ENCODE results near the gene KANK3.
"Not testable (repeated sequence)": the region's sequence is repeated elsewhere in the genome, so short reads cannot be mapped to it uniquely, and the experiment has no call there.

Gene KANK3

DNA sequence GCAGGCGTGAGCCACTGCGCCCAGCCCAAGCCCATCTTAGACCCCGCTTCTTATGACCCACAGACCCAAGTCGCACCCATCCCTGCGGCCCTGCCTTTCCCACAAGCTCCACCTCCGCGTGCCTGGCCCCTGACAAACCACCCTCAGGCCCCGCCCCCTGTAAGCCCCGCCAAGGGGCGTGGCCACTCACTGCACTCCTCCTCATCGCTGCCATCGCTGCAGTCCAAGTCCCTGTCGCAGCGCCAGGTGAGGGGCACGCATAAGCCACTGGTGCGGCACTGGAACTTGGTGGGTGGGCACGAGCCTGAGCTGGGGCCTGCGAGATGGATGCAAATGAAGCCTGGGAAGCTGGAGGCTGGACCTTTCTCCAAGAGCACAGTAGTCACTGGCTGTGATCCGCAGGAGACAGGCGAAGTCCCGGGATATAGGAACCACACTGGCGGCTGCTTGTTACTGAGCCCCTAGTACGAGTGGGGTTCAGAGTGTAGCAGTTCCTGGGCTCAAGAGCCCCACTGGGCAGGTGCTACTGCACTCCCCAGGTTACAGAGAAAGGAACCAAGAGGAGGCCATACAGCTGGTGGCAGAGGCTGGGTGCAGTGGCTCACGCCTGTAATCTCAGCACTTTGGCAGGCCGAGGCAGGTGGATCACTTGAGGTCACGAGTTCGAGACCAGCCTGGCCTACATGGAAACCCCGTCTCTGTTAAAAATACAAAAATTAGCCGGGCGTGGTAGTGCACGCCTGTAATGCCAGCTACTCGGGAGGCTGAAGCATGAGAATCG is 38.0 kb downstream of the KANK3 start:
- H3K4me1 Mint-ChIP-seq (ENCODE audit: low read depth) = peaks cover 39% of the 10 kb centered on the region
- H3K36me3 Mint-ChIP-seq (ENCODE audit: low read depth) = peaks cover 41% of the 10 kb centered on the region
- no peaks in the 10 kb centered on the region for H3K9me3 Mint-ChIP-seq
- peak overlapping the region; percentile 1 for H3K27ac Mint-ChIP-seq
- H3K4me3 Mint-ChIP-seq = no peak overlapping the region
- H3K27me3 Mint-ChIP-seq = no peaks in the 10 kb centered on the region

GRCh38 chr19:8302734-8303133 is 40.3 kb downstream of the KANK3 start:
- H3K27ac Mint-ChIP-seq = no peak overlapping the region
- H3K36me3 Mint-ChIP-seq (ENCODE audit: low read depth) = peaks cover 27% of the 10 kb centered on the region
- H3K9me3 Mint-ChIP-seq = no peaks in the 10 kb centered on the region
- H3K4me1 Mint-ChIP-seq (ENCODE audit: low read depth) = peaks cover 20% of the 10 kb centered on the region
- H3K27me3 Mint-ChIP-seq = no peaks in the 10 kb centered on the region
- H3K4me3 Mint-ChIP-seq = no peak overlapping the region

GRCh38 chr19:8302357-8302691 is 40.7 kb downstream of the KANK3 start:
- Mint-ChIP-seq H3K27me3 (no peaks in the 10 kb centered on the region), H3K4me1 (ENCODE audit: low read depth) (peaks cover 16% of the 10 kb centered on the region), H3K36me3 (ENCODE audit: low read depth) (peaks cover 22% of the 10 kb centered on the region), H3K9me3 (no peaks in the 10 kb centered on the region), H3K4me3 (no peak overlapping the region), H3K27ac (no peak overlapping the region)

GRCh38 chr19:8291337-8291736 is 51.7 kb downstream of the KANK3 start:
- H3K27ac Mint-ChIP-seq; H3K36me3 Mint-ChIP-seq (ENCODE audit: low read depth); H3K4me1 Mint-ChIP-seq (ENCODE audit: low read depth); H3K4me3 Mint-ChIP-seq; H3K27me3 Mint-ChIP-seq; H3K9me3 Mint-ChIP-seq: not testable (repeated sequence)

GRCh38 chr19:8276508-8276907 is 66.6 kb downstream of the KANK3 start:
- H3K4me3 Mint-ChIP-seq, H3K9me3 Mint-ChIP-seq: not testable (repeated sequence)

More at GRCh38 chr19:8276508-8276907, 66.6 kb downstream of the KANK3 start:
- H3K27ac Mint-ChIP-seq; H3K36me3 Mint-ChIP-seq (ENCODE audit: low read depth); H3K27me3 Mint-ChIP-seq; H3K4me1 Mint-ChIP-seq (ENCODE audit: low read depth): not testable (repeated sequence)

Data from stimulated activated naive CD8-positive, alpha-beta T cell treated with anti-CD3 and anti-CD28 coated beads, Interleukin-15, Interleukin-2, amounts not matched to agents 100 ng/mL and 50 ng/mL, for 24 hours (primary cell).